Kidney (tissue), 14 donors: ENCODE results near the gene EIF1AD. TPM values are rescaled to one million over a fixed set of nuclear protein-coding genes. Genes with fewer than 3 reads are reported as not detected.

ENCODE experiments used
- DNase-seq, 5 donors: peaks; one replicate each; pipeline ENCODE4 v3.0.0-alpha.2; 2013 to 2020
- FAIRE-seq: peaks from 2 replicates; lab custom pipeline; 2012; peaks lifted over from hg19 to GRCh38; lab: Jason Lieb, UNC
- H3K27ac ChIP-seq, 2 donors: one replicate each; pipeline ENCODE4 v1.7.0; 2013; ENCODE audit warnings: low read depth in 2 of 2, low read length in 2 of 2, inconsistent platforms in 1 of 2
- H3K27me3 ChIP-seq: one replicate; pipeline ENCODE4 v1.7.1; 2013; ENCODE audit warnings: low read length, inconsistent platforms; ENCODE audit not compliant: control insufficient read depth, insufficient read depth
- H3K36me3 ChIP-seq, 3 donors: one replicate each; pipeline versions ENCODE4 v1.7.0 to v1.7.1; 2013; ENCODE audit warnings: low read length in 3 of 3, control low read depth in 1 of 3, inconsistent platforms in 1 of 3; ENCODE audit not compliant: insufficient read depth in 3 of 3, control insufficient read depth in 2 of 3
- H3K4me1 ChIP-seq, 3 donors: one replicate each; pipeline versions ENCODE4 v1.7.0 to v1.7.1; 2013; ENCODE audit warnings: low read length in 3 of 3, inconsistent platforms in 1 of 3, low read depth in 1 of 3; ENCODE audit not compliant: control insufficient read depth in 2 of 3, insufficient read depth in 2 of 3
- H3K4me3 ChIP-seq, 3 donors: one replicate each; pipeline versions ENCODE4 v1.7.0 to v1.8.1; 2013; ENCODE audit warnings: low read length in 3 of 3, control low read depth in 1 of 3, inconsistent platforms in 1 of 3
- H3K9ac ChIP-seq, 3 donors: one replicate each; pipeline versions ENCODE4 v1.7.0 to v1.7.1; 2013; ENCODE audit warnings: low read length in 3 of 3, control low read depth in 1 of 3, inconsistent platforms in 1 of 3
- H3K9me3 ChIP-seq, 3 donors: one replicate each; pipeline versions ENCODE4 v1.7.0 to v1.7.1; 2013; ENCODE audit warnings: low read length in 3 of 3, control low read depth in 1 of 3, inconsistent platforms in 1 of 3; ENCODE audit not compliant: control insufficient read depth in 2 of 3, insufficient read depth in 1 of 3
- CTCF ChIP-seq: IDR thresholded peaks from 3 replicates; pipeline ENCODE4 v1.5.1; 2012; ENCODE audit warnings: mild to moderate bottlenecking, moderate library complexity, borderline replicate concordance; ENCODE audit not compliant: insufficient read depth; ENCODE audit errors: extremely low read depth
- intact Hi-C: fragments of 100-400 bp; cut with DNase I; formaldehyde crosslinking; loops from one replicate; pipeline ENCODE4 v1.11.1; 2022
- polyA plus RNA-seq: library from polyadenylated mRNA; stranded (reverse); fragments of 350-450 nt; fragmentation: Illumina TruSeq; extraction: RNeasy Lipid Tissue Mini Kit (QIAGEN cat#74804); gene quantifications from one replicate; pipeline ENCODE4 v1.2.3, GENCODE V29; 2014; ENCODE audit warnings: low read depth, low replicate concordance; ENCODE audit not compliant: insufficient read depth
- total RNA-seq: library from RNA; stranded (reverse); fragmentation: NEBNext Ultra II Directional; extraction: Animal tissue kit (Norgen Biotek cat#: 25700); gene quantifications from one replicate; pipeline ENCODE4 v1.2.1, GENCODE V29; 2021
- donor health status: control.
- donor health status: control.
- donor health status: control.
- donor health status: control.
- donor health status: control.
- donor health status: DM: yes; HTN: yes; CAD: no.
- donor health status: Normal renal cell carcinoma (clear cell type).

Gene EIF1AD
- total and polyA plus RNA-seq, 2 donors from 2014 or later: 17.7 to 37.5 TPM

- no peaks in the 10 kb centered on the region for H3K9me3 ChIP-seq
- H3K36me3 ChIP-seq: peaks cover 0 to 20% (median 11%) of the 10 kb centered on the region in 3 donors
- FAIRE-seq (no peak), DNase-seq (no peak)
- intact Hi-C loops: no loop called here
- H3K27ac ChIP-seq: no peak overlapping the region
- no peak for TF ChIP-seq CTCF
- H3K9ac ChIP-seq: no peak overlapping the region
- H3K27me3 ChIP-seq: no peaks in the 10 kb centered on the region
- H3K4me1 ChIP-seq: peaks cover 0 to 2% (median 0%) of the 10 kb centered on the region in 3 donors
- H3K4me3 ChIP-seq: no peak overlapping the region
Observed at GRCh38 chr11:65972116-65972515, 29.8 kb downstream of the EIF1AD start.

GRCh38 chr11:65968600-65969482, 33.1 kb downstream of the EIF1AD start:
- H3K9ac ChIP-seq: no peak overlapping the region
- FAIRE-seq (no peak), DNase-seq (no peak)
- peaks cover 0 to 36% (median 30%) of the 10 kb centered on the region in 3 donors for H3K36me3 ChIP-seq
- H3K4me3 ChIP-seq: no peak overlapping the region
- TF ChIP-seq CTCF: no peak
- intact Hi-C loops: no loop called here
- H3K9me3 ChIP-seq: no peaks in the 10 kb centered on the region
- no peak overlapping the region for H3K27ac ChIP-seq
- peaks cover 0 to 2% (median 0%) of the 10 kb centered on the region in 3 donors for H3K4me1 ChIP-seq
- no peaks in the 10 kb centered on the region for H3K27me3 ChIP-seq

GRCh38 chr11:65967329-65967934, 34.5 kb downstream of the EIF1AD start:
- H3K4me1 ChIP-seq: peaks cover 3 to 13% (median 10%) of the 10 kb centered on the region in 3 donors
- H3K4me3 ChIP-seq: no peak overlapping the region
- H3K9me3 ChIP-seq: no peaks in the 10 kb centered on the region
- H3K27me3 ChIP-seq: no peaks in the 10 kb centered on the region
- no peak overlapping the region for H3K27ac ChIP-seq
- no peak for DNase-seq
- TF ChIP-seq CTCF: no peak
- intact Hi-C loops: no loop called here
- FAIRE-seq: no peak
- H3K9ac ChIP-seq: no peak overlapping the region
- peaks cover 0 to 36% (median 30%) of the 10 kb centered on the region in 3 donors for H3K36me3 ChIP-seq
